DMS 273 treated with DMSO at 0.1 percent for 48 hours (cell line): ENCODE measurements around the gene BTLA.
"Not testable (repeated sequence)": the region's sequence is repeated elsewhere in the genome, so short reads cannot be mapped to it uniquely, and the experiment has no call there.

Source experiments
- DNase-seq: peaks from one replicate; lab custom pipeline; 2025; lab: John Stamatoyannopoulos, UW

The BTLA gene

GRCh38 chr3:112491373-112491772 is 7.9 kb downstream of the BTLA start:
- no peak for DNase-seq

GRCh38 chr3:112489674-112490479 is 9.4 kb downstream of the BTLA start:
- DNase-seq = no peak

GRCh38 chr3:112486811-112487505 is 12.3 kb downstream of the BTLA start:
- DNase-seq = no peak

GRCh38 chr3:112484352-112484751 is 14.9 kb downstream of the BTLA start:
- no peak for DNase-seq

- no peak for DNase-seq
These were observed 16.6 kb downstream of the BTLA start for GRCh38 chr3:112482675-112483074.

GRCh38 chr3:112481302-112481721 is 18.0 kb downstream of the BTLA start:
- DNase-seq = no peak

GRCh38 chr3:112477891-112478290 is 21.4 kb downstream of the BTLA start:
- DNase-seq = no peak

- DNase-seq = no peak
These were observed 22.9 kb downstream of the BTLA start for GRCh38 chr3:112476346-112476745.

GRCh38 chr3:112474796-112475195 is 24.5 kb downstream of the BTLA start:
- no peak for DNase-seq

GRCh38 chr3:112472691-112473090 is 26.6 kb downstream of the BTLA start:
- DNase-seq = no peak

- DNase-seq = no peak
These were observed 27.5 kb downstream of the BTLA start for GRCh38 chr3:112471596-112472325.

- no peak for DNase-seq
These were observed 28.5 kb downstream of the BTLA start for GRCh38 chr3:112470788-112471187.

GRCh38 chr3:112469671-112470070 is 29.6 kb downstream of the BTLA start:
- no peak for DNase-seq

GRCh38 chr3:112467539-112467938 is 31.7 kb downstream of the BTLA start:
- no peak for DNase-seq

GRCh38 chr3:112466020-112466419 is 33.3 kb downstream of the BTLA start:
- DNase-seq = no peak

GRCh38 chr3:112464264-112464663 is 35.0 kb downstream of the BTLA start:
- no peak for DNase-seq

GRCh38 chr3:112463250-112463649 is 36.0 kb downstream of the BTLA start:
- no peak for DNase-seq

GRCh38 chr3:112461787-112462186 is 37.5 kb downstream of the BTLA start:
- DNase-seq = not testable (repeated sequence)

- no peak for DNase-seq
These were observed 38.6 kb downstream of the BTLA start for GRCh38 chr3:112460519-112461195.

- no peak for DNase-seq
These were observed 39.5 kb downstream of the BTLA start for GRCh38 chr3:112459750-112460149.

- no peak for DNase-seq
These were observed 43.1 kb downstream of the BTLA start for GRCh38 chr3:112456147-112456546.

GRCh38 chr3:112448939-112449338 is 50.3 kb downstream of the BTLA start:
- no peak for DNase-seq
